ENCODE results near the gene OR6T1. TPM values are rescaled to one million over a fixed set of nuclear protein-coding genes. Genes with fewer than 3 reads are reported as not detected.
A peak's percentile ranks its signal among the peaks of the same experiment; 100 is the strongest.

Gene OR6T1, protein sequence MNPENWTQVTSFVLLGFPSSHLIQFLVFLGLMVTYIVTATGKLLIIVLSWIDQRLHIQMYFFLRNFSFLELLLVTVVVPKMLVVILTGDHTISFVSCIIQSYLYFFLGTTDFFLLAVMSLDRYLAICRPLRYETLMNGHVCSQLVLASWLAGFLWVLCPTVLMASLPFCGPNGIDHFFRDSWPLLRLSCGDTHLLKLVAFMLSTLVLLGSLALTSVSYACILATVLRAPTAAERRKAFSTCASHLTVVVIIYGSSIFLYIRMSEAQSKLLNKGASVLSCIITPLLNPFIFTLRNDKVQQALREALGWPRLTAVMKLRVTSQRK
- not detected for total RNA-seq
- long read RNA-seq = 0 reads

DNA sequence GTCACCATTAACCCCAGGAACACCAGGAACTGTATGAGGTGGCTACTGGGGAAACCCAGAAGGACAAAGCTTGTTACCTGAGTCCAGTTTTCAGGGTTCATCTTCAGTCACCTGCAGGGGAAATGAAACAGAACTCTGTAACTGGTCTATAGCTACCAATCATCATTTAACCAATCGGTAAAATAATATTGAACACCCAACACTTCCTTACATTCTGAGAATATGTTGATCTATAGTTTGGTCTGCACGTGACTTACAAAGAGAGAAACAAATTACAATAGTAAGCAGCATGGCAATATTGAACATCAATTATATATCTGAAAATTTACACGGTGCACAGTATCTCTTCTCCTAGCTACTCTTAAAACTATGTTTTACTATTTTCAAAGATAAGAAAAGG, at the start of gene OR6T1:
OR6T1 (minus strand) TSS at position 101 of the 400 bp plus-strand sequence; CDS start at position 101, 0 bp downstream.
- DNase-seq (no peak), ATAC-seq (no peak)
- no peak within 1 kb of the TSS for H3K4me3 ChIP-seq
- TF ChIP-seq, protein P1, sequence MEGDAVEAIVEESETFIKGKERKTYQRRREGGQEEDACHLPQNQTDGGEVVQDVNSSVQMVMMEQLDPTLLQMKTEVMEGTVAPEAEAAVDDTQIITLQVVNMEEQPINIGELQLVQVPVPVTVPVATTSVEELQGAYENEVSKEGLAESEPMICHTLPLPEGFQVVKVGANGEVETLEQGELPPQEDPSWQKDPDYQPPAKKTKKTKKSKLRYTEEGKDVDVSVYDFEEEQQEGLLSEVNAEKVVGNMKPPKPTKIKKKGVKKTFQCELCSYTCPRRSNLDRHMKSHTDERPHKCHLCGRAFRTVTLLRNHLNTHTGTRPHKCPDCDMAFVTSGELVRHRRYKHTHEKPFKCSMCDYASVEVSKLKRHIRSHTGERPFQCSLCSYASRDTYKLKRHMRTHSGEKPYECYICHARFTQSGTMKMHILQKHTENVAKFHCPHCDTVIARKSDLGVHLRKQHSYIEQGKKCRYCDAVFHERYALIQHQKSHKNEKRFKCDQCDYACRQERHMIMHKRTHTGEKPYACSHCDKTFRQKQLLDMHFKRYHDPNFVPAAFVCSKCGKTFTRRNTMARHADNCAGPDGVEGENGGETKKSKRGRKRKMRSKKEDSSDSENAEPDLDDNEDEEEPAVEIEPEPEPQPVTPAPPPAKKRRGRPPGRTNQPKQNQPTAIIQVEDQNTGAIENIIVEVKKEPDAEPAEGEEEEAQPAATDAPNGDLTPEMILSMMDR (IDR thresholded peaks at IDR 0.05) = no peak
- intact Hi-C loops (cut with DNase I) = no loop called here
- H3K27ac ChIP-seq = no peak within 1 kb of the TSS
- no peaks in the 10 kb centered on the region for H3K9me3 ChIP-seq
- no peaks in the 10 kb centered on the region for H3K27me3 ChIP-seq (ENCODE audit: low read depth)
- H3K4me1 ChIP-seq = no peaks in the 10 kb centered on the region
- no peaks in the 10 kb centered on the region for H3K36me3 ChIP-seq

DNA sequence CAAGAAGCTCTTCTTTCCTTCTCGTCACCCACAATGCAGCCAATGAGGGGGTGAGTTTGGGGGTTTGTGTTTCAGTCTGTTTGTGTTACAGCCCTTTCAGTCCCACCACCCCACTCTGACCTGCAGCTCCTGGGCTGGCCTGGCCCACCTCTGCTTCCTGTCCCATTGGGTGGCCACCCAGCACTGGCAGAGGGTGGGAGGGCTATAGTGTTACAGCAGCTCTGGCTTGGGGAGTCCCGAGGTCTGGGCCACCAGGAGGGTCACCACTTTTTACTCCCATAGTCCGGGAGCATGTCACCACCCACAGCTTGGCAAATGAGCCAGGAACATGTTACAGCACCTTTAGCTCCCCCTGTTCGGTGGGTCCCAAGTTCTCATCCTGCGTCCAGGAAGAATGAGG, 35.7 kb upstream of the OR6T1 start:
- ATAC-seq (peak in 1 of 2 donors; percentile 30), DNase-seq (no peak)
- intact Hi-C loops (cut with DNase I) = no loop called here
- H3K9me3 ChIP-seq = no peaks in the 10 kb centered on the region
- H3K36me3 ChIP-seq = no peaks in the 10 kb centered on the region
- H3K27ac ChIP-seq = no peak overlapping the region
- TF ChIP-seq, protein P1 (IDR thresholded peaks at IDR 0.05) = no peak
- no peaks in the 10 kb centered on the region for H3K4me1 ChIP-seq
- H3K27me3 ChIP-seq (ENCODE audit: low read depth) = no peaks in the 10 kb centered on the region
- H3K4me3 ChIP-seq = no peak overlapping the region

DNA sequence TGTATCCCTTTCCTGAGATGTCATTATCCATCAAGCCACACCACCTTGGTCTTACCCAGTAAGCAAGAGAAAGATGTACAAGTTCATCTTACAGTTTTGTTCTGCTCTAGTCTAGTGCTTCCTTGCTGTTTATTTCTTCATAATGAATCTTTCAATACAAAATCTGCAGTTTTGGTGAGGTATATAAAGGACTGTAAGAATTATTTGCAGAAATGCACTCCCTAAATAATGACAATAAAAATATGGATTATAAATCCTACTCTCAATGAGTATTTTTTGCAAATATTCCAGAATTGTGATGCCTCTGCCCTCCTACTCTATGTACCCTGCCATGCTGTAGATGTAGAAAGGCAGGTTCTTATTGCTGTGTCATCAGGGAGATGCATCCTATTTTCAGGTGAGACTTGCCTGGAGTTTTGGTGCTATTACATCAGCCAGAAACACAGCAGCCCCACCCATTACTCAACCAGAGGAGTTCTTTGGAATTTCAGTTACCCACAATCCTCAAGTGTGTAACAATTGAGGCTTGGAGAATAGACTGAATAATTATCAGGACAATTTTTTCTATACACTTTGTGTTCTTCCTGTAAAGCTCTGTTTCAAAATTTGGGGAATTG, 34.2 kb upstream of the OR6T1 start, which contains the start of gene OR10S1:
OR10S1 (minus strand) TSS at position 51 of the 617 bp plus-strand sequence. CDS start 117 bp downstream, outside the sequence.
- DNase-seq = no peak
- Histone ChIP-seq H3K27me3 (ENCODE audit: low read depth) (no peaks in the 10 kb centered on the region), H3K9me3 (no peaks in the 10 kb centered on the region), H3K4me3 (no peak within 1 kb of the TSS), H3K36me3 (no peaks in the 10 kb centered on the region), H3K27ac (no peak within 1 kb of the TSS), H3K4me1 (no peaks in the 10 kb centered on the region)
- TF ChIP-seq, protein P1 (IDR thresholded peaks at IDR 0.05) = no peak
- intact Hi-C loops (cut with DNase I) = no loop called here
- no peak for ATAC-seq

DNA sequence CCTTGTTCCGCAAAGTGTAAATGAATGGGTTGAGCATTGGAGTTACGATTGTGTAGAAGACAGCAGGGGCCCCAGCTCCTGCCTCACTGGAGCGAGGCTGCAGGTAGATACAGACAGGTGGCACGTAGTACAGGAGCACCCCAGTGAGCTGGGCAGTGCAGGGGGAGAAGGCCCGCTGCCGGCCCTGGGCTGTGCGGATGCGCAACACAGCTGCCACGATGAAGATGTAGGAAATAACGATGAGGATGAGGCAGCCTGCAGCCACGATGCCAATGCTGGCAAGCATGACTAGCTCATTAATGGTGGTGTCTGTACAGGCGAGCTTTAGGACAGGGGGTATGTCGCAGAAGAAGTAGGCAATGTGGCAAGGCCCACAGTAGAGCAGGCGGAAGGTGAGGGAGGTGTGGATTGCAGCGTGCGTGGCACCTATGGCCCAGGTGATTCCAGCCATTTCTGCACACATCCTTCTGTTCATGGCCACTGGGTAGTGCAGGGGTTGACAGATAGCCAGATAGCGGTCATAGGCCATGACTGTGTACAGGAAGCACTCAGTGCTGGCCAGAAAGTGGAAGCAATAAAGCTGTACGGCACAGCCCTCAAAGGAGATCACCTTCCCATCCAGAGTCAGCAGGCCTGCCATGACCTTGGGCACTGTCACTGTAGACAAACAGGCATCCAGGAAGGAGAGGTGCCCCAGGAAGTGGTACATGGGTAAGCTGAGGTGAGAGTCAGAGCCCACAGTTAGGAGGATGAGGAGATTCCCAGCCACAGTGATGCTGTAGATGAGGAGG, 33.3 kb upstream of the OR6T1 start:
- TF ChIP-seq, protein P1 (IDR thresholded peaks at IDR 0.05) = no peak
- H3K4me3 ChIP-seq = no peak overlapping the region
- H3K9me3 ChIP-seq = no peaks in the 10 kb centered on the region
- intact Hi-C loops (cut with DNase I) = no loop called here
- H3K27ac ChIP-seq = no peak overlapping the region
- ATAC-seq = no peak
- no peaks in the 10 kb centered on the region for H3K27me3 ChIP-seq (ENCODE audit: low read depth)
- DNase-seq = no peak
- H3K36me3 ChIP-seq = no peaks in the 10 kb centered on the region
- H3K4me1 ChIP-seq = no peaks in the 10 kb centered on the region

DNA sequence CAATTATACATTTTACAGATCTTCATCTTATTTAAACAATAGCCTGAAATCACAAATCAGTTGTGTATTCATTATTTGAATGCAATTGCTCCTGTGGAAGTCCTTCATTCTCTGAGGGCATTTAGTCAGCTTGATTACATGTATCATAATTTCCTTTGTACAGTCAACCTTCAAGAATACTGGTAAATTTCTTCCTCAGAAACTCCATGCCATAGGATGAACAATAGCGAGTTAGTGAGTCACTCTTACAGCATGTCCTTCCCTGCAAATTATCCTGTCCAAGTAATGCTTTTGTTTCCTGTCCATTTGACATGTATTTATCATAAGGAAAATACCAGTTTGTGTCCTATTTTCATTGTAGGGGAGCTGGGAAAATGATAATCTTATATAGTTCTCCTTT, 30.2 kb upstream of the OR6T1 start:
- TF ChIP-seq, protein P1 (IDR thresholded peaks at IDR 0.05) = no peak
- no peak overlapping the region for H3K27ac ChIP-seq
- H3K36me3 ChIP-seq = no peaks in the 10 kb centered on the region
- no peaks in the 10 kb centered on the region for H3K9me3 ChIP-seq
- no peaks in the 10 kb centered on the region for H3K4me1 ChIP-seq
- DNase-seq = no peak
- H3K27me3 ChIP-seq (ENCODE audit: low read depth) = no peaks in the 10 kb centered on the region
- no peak for ATAC-seq
- H3K4me3 ChIP-seq = no peak overlapping the region
- intact Hi-C loops (cut with DNase I) = no loop called here
